HepG2 (cell line): Measurements from ENCODE around the gene SPRR5. TPM values are rescaled to one million over a fixed set of nuclear protein-coding genes. Genes with fewer than 3 reads are reported as not detected.

Source experiments
- ATAC-seq: fragments of 200-7000 bp; cut with Tn5 transposase; 3 replicates; pipeline ENCODE4 v1.9.1; 2020; ENCODE audit warnings: mild to moderate bottlenecking, moderate library complexity
- BruUV-seq: library from RNA; stranded (reverse); fragments of 400-500 nt; replicated peaks from 2 replicates; lab custom pipeline; 2021; lab: Mats Ljungman, UMichigan
- CTCF ChIA-PET: fragments of 300-600 bp; formaldehyde crosslinking; extraction: SDS; loops from one replicate; lab custom pipeline; 2021; ENCODE audit warnings: low total read pairs, inconsistent platforms, low intra/inter-chr PET ratio; lab: Yijun Ruan, JAX
- POLR2A ChIA-PET: fragments of 350-600 bp; sonication (Branson Sonifier 250); formaldehyde crosslinking; loops from one replicate; lab custom pipeline; 2020; ENCODE audit warnings: antibody characterized with exemption, inconsistent platforms; lab: Yijun Ruan, JAX
- DNase-seq: peaks from one replicate; pipeline ENCODE4 v3.0.0-alpha.2; 2015; ENCODE audit warnings: low spot score
- FAIRE-seq: peaks from 3 replicates; lab custom pipeline; 2011; peaks lifted over from hg19 to GRCh38; lab: Jason Lieb, UNC
- H2AFZ ChIP-seq: one replicate; pipeline ENCODE4 v1.6.1; 2011; ENCODE audit warnings: low read length, inconsistent platforms
- H3K27ac ChIP-seq: fragments of 300-600 bp; 3 replicates; pipeline ENCODE4 v1.8.0; 2011; ENCODE audit warnings: mixed run types, mild to moderate bottlenecking, mixed read lengths, low read length, inconsistent platforms; ENCODE audit not compliant: insufficient read depth; ENCODE audit errors: extremely low read length
- H3K27me3 ChIP-seq, 2 experiments: fragments of 200-600 bp in 1 of 2; 2 replicates in 1 of 2; 3 replicates in 1 of 2; pipeline versions ENCODE4 v1.6.0 to v1.8.0; 2011; ENCODE audit warnings: low read length in 2 of 2, mild to moderate bottlenecking in 2 of 2, moderate library complexity in 2 of 2, inconsistent platforms in 1 of 2; ENCODE audit not compliant: insufficient read depth in 2 of 2, control insufficient read depth in 1 of 2
- H3K36me3 ChIP-seq, 2 experiments: fragments of 200-600 bp in 1 of 2; replicated peaks in 1 of 2; 2 replicates in 1 of 2; 3 replicates in 1 of 2; pipeline versions ENCODE4 v1.5.1 to v1.8.0; 2011; ENCODE audit warnings: low read length in 2 of 2, inconsistent platforms in 1 of 2; ENCODE audit not compliant: insufficient read depth in 2 of 2, control insufficient read depth in 1 of 2
- H3K4me1 ChIP-seq: 2 replicates; pipeline ENCODE4 v1.5.1; 2012; ENCODE audit warnings: low read length, inconsistent platforms; ENCODE audit not compliant: insufficient read depth
- H3K4me2 ChIP-seq: 2 replicates; pipeline ENCODE4 v1.6.0; 2011; ENCODE audit warnings: low read depth, low read length, inconsistent platforms
- H3K4me3 ChIP-seq, 3 experiments: fragments of 200-600 bp in 1 of 3; sonication (generic), shearing (Covaris generic) in 1 of 3; replicated peaks in 1 of 3; 2 replicates each; pipeline ENCODE4 v1.5.1; 2011 to 2016; ENCODE audit warnings: low read length in 3 of 3, inconsistent platforms in 2 of 3, low read depth in 2 of 3, mild to moderate bottlenecking in 2 of 3, control low read depth in 1 of 3, mixed read lengths in 1 of 3; ENCODE audit not compliant: insufficient read depth in 1 of 3
- H3K79me2 ChIP-seq: one replicate; pipeline ENCODE4 v1.6.1; 2011; ENCODE audit warnings: low read length, inconsistent platforms; ENCODE audit not compliant: insufficient read depth
- H3K9ac ChIP-seq: 2 replicates; pipeline ENCODE4 v1.6.0; 2011; ENCODE audit warnings: mild to moderate bottlenecking, low read depth, low read length, inconsistent platforms; ENCODE audit not compliant: insufficient read depth
- H3K9me3 ChIP-seq: 2 replicates; pipeline ENCODE4 v1.5.1; 2012; ENCODE audit warnings: mild to moderate bottlenecking, low read length
- H4K20me1 ChIP-seq: 2 replicates; pipeline ENCODE4 v1.6.0; 2011; ENCODE audit warnings: inconsistent platforms, mild to moderate bottlenecking, low read length, moderate library complexity; ENCODE audit not compliant: insufficient read depth
- ATF1 ChIP-seq: IDR thresholded peaks from 2 replicates; pipeline ENCODE4 v1.6.1; 2016; ENCODE audit warnings: mild to moderate bottlenecking, control low read depth
- ATF7 ChIP-seq, 2 experiments: fragments of 450-650 bp in 1 of 2; sonication (generic) in 1 of 2; formaldehyde crosslinking in 1 of 2; IDR thresholded peaks; 2 replicates each; pipeline versions ENCODE4 v1.4.0 to v1.6.1; 2016 to 2020; ENCODE audit warnings: antibody characterized with exemption in 1 of 2, mild to moderate bottlenecking in 1 of 2, missing genetic modification reagents in 1 of 2
- ETV5 ChIP-seq: IDR thresholded peaks from 2 replicates; pipeline ENCODE4 v1.6.1; 2018; ENCODE audit warnings: missing biosample characterization, missing genetic modification reagents, inconsistent platforms, borderline replicate concordance
- EZH2 ChIP-seq: conservative IDR thresholded peaks from 2 replicates; pipeline ENCODE4 v1.6.1; 2012; ENCODE audit warnings: mild to moderate bottlenecking, low read depth, low read length, moderate library complexity
- JUN ChIP-seq: sonication (generic); formaldehyde crosslinking; IDR thresholded peaks from 2 replicates; pipeline ENCODE4 v1.4.0; 2020; ENCODE audit warnings: mild to moderate bottlenecking, missing genetic modification reagents
- KLF9 ChIP-seq: IDR thresholded peaks from 2 replicates; pipeline ENCODE4 v1.6.1; 2016; ENCODE audit warnings: low read depth
- MTA3 ChIP-seq: sonication (generic); formaldehyde crosslinking; IDR thresholded peaks from 2 replicates; pipeline ENCODE4 v1.4.0; 2020; ENCODE audit warnings: missing genetic modification reagents
- RCOR2 ChIP-seq: IDR thresholded peaks from 2 replicates; pipeline ENCODE4 v1.6.1; 2016; ENCODE audit warnings: missing biosample characterization, missing genetic modification reagents
- RXRB ChIP-seq: IDR thresholded peaks from 2 replicates; pipeline ENCODE4 v1.6.1; 2016; ENCODE audit warnings: borderline replicate concordance, missing genetic modification reagents, missing compliant biosample characterization
- SOX5 ChIP-seq: IDR thresholded peaks from 2 replicates; pipeline ENCODE4 v1.6.1; 2016; ENCODE audit warnings: borderline replicate concordance
- XBP1 ChIP-seq: sonication (generic); formaldehyde crosslinking; IDR thresholded peaks from 2 replicates; pipeline ENCODE4 v1.5.0; 2020; ENCODE audit warnings: missing genetic modification reagents
- ZBTB49 ChIP-seq: sonication (generic); formaldehyde crosslinking; IDR thresholded peaks from 2 replicates; pipeline ENCODE4 v1.4.0; 2020; ENCODE audit warnings: missing genetic modification reagents, borderline replicate concordance
- ZEB1 ChIP-seq: IDR thresholded peaks from 2 replicates; pipeline ENCODE4 v1.6.1; 2012; ENCODE audit warnings: mild to moderate bottlenecking, low read depth, inconsistent platforms; ENCODE audit not compliant: insufficient replicate concordance
- ZNF260 ChIP-seq: sonication (generic); formaldehyde crosslinking; IDR thresholded peaks from 2 replicates; pipeline ENCODE4 v1.4.0; 2020; ENCODE audit warnings: missing genetic modification reagents, low read depth, mild to moderate bottlenecking, borderline replicate concordance
- ZNF572 ChIP-seq: sonication (generic); formaldehyde crosslinking; IDR thresholded peaks from 2 replicates; pipeline ENCODE4 v1.5.1; 2020; ENCODE audit warnings: mild to moderate bottlenecking, missing genetic modification reagents
- ZNF598 ChIP-seq: sonication (generic); formaldehyde crosslinking; IDR thresholded peaks from 2 replicates; pipeline ENCODE4 v1.5.1; 2020; ENCODE audit warnings: mild to moderate bottlenecking, missing genetic modification reagents, borderline replicate concordance
- ZSCAN12 ChIP-seq: sonication (generic); formaldehyde crosslinking; IDR thresholded peaks from 2 replicates; pipeline ENCODE4 v1.9.0; 2021; ENCODE audit warnings: mild to moderate bottlenecking, missing genetic modification reagents
- WGBS: methylation state at CpG from one replicate; pipeline ENCODE4 v1.1.6; 2017; ENCODE audit warnings: low lambda C conversion rate; 5-methylcytosine and 5-hydroxymethylcytosine counted together
- in situ Hi-C: cut with HindIII; loops from 2 replicates; pipeline ENCODE4 v1.10.0; 2017; ENCODE audit warnings: low pct_unique_long_range_greater_than_20kb; ENCODE audit not compliant: extremely low pct_ligation_motif_present
- intact Hi-C: fragments of 100-400 bp; cut with micrococcal nuclease; formaldehyde crosslinking; loops from one replicate; pipeline ENCODE4 v1.10.0; 2022; ENCODE audit not compliant: unreplicated experiment
- polyA plus RNA-seq, 8 experiments: library from polyadenylated mRNA; depleted of rRNA in 3 of 8; stranded (reverse) in 7 of 8; unstranded in 1 of 8; fragments of >200 nt; fragmentation: Illumina TruSeq in 4 of 8; extraction: Trizol in 4 of 8; gene quantifications; 2 replicates each; pipeline versions ENCODE4 v1.2.1 to v1.2.3, GENCODE V29; 2011 to 2016; ENCODE audit warnings: low read depth in 4 of 8, missing spikeins in 1 of 8, mixed read lengths in 1 of 8; ENCODE audit not compliant: insufficient read depth in 1 of 8
- total RNA-seq, 5 experiments: library from RNA; depleted of rRNA; stranded (reverse); fragments of >200 nt; fragmentation: Illumina TruSeq; extraction: Trizol; gene quantifications; 2 replicates each; pipeline ENCODE4 v1.2.3, GENCODE V29; 2016; ENCODE audit warnings: low read depth in 1 of 5
- TF ChIP-seq, protein P1 (sequence below): sonication (generic); formaldehyde crosslinking; IDR thresholded peaks from 2 replicates; pipeline ENCODE4 v1.4.0; 2020; ENCODE audit warnings: low read depth, missing genetic modification reagents

SPRR5 gene
- total and polyA plus RNA-seq, 2 of the 13 experiments (the other 11 are each of a cell fraction or from before 2014, with no cell fraction given): not detected

- DNase-seq: no peak
- no peak for FAIRE-seq
- BruUV-seq: no TSS peak
These were observed 44.4 kb upstream of the SPRR5 start for GRCh38 chr1:152902636-152903035.

More at GRCh38 chr1:152902636-152903035, 44.4 kb upstream of the SPRR5 start:
- H3K27me3 ChIP-seq: peaks cover 0 to 7% of the 10 kb centered on the region in 2 experiments; a peak in 2 of 5 replicates
- POLR2A ChIA-PET: no interaction called here
- H3K27ac ChIP-seq: no peak overlapping the region
- ATAC-seq: no peak
- no peaks in the 10 kb centered on the region for H4K20me1 ChIP-seq
- WGBS: 0% methylated on average over 2 of the region's 4 CpGs
- H3K4me2 ChIP-seq: no peak overlapping the region
- intact Hi-C loops: no loop called here
- no peaks in the 10 kb centered on the region for H3K4me1 ChIP-seq
- H3K79me2 ChIP-seq: no peaks in the 10 kb centered on the region
- no peak overlapping the region for H2AFZ ChIP-seq
- H3K9ac ChIP-seq: no peak overlapping the region
- H3K36me3 ChIP-seq: no peaks in the 10 kb centered on the region
- in situ Hi-C loops: no loop called here
- CTCF ChIA-PET: no interaction called here
- no peak overlapping the region for H3K4me3 ChIP-seq
- H3K9me3 ChIP-seq: no peaks in the 10 kb centered on the region
- no peak for TF ChIP-seq SOX5 (CRISPR knock-in tag)
- TF ChIP-seq MTA3 (CRISPR knock-in tag): no peak
- TF ChIP-seq ATF7 (IDR thresholded peaks at IDR 0.05): no peak
- TF ChIP-seq ATF7 (CRISPR knock-in tag; IDR thresholded peaks at IDR 0.05): no peak
- TF ChIP-seq, protein P1, sequence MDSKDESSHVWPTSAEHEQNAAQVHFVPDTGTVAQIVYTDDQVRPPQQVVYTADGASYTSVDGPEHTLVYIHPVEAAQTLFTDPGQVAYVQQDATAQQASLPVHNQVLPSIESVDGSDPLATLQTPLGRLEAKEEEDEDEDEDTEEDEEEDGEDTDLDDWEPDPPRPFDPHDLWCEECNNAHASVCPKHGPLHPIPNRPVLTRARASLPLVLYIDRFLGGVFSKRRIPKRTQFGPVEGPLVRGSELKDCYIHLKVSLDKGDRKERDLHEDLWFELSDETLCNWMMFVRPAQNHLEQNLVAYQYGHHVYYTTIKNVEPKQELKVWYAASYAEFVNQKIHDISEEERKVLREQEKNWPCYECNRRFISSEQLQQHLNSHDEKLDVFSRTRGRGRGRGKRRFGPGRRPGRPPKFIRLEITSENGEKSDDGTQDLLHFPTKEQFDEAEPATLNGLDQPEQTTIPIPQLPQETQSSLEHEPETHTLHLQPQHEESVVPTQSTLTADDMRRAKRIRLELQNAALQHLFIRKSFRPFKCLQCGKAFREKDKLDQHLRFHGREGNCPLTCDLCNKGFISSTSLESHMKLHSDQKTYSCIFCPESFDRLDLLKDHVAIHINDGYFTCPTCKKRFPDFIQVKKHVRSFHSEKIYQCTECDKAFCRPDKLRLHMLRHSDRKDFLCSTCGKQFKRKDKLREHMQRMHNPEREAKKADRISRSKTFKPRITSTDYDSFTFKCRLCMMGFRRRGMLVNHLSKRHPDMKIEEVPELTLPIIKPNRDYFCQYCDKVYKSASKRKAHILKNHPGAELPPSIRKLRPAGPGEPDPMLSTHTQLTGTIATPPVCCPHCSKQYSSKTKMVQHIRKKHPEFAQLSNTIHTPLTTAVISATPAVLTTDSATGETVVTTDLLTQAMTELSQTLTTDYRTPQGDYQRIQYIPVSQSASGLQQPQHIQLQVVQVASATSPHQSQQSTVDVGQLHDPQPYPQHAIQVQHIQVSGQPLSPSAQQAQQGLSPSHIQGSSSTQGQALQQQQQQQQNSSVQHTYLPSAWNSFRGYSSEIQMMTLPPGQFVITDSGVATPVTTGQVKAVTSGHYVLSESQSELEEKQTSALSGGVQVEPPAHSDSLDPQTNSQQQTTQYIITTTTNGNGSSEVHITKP: no peak
- no peak for TF ChIP-seq EZH2
- TF ChIP-seq ETV5 (CRISPR knock-in tag): no peak
- no peak for TF ChIP-seq ZNF598
- no peak for TF ChIP-seq KLF9
- no peak for TF ChIP-seq RCOR2 (CRISPR knock-in tag)
- TF ChIP-seq RXRB: no peak
- no peak for TF ChIP-seq ZNF260 (CRISPR knock-in tag)
- no peak for TF ChIP-seq ATF1 (CRISPR knock-in tag)
- TF ChIP-seq ZNF572 (CRISPR knock-in tag): no peak
- TF ChIP-seq JUN (CRISPR knock-in tag): no peak
- no peak for TF ChIP-seq ZBTB49 (CRISPR knock-in tag)
- TF ChIP-seq ZEB1: no peak
- TF ChIP-seq XBP1 (CRISPR knock-in tag): no peak
- no peak for TF ChIP-seq ZSCAN12 (CRISPR knock-in tag)
